Panc1 (cell line): Measurements from ENCODE around the gene CAMK1D. TPM values are rescaled to one million over a fixed set of nuclear protein-coding genes. Genes with fewer than 3 reads are reported as not detected.
A peak's percentile ranks its signal among the peaks of the same experiment; 100 is the strongest.

ENCODE experiments used
- ATAC-seq: fragments of 200-7000 bp; cut with Tn5 transposase; 2 replicates; pipeline ENCODE4 v1.9.1; 2020; ENCODE audit warnings: mild to moderate bottlenecking, moderate library complexity
- BruUV-seq: library from RNA; stranded (reverse); fragments of 400-500 nt; replicated peaks from 2 replicates; lab custom pipeline; 2021; lab: Mats Ljungman, UMichigan
- CTCF ChIA-PET: fragments of 300-600 bp; sonication (Branson Sonifier 250); formaldehyde crosslinking; loops from one replicate; lab custom pipeline; 2022; ENCODE audit warnings: antibody characterized with exemption; lab: Charles Lee
- POLR2A ChIA-PET: fragments of 300-600 bp; sonication (Branson Sonifier 250); formaldehyde crosslinking; loops from one replicate; lab custom pipeline; 2022; ENCODE audit warnings: antibody characterized with exemption; lab: Charles Lee
- DNase-seq: peaks from one replicate; pipeline ENCODE4 v3.0.0-alpha.2; 2010; ENCODE audit warnings: low read depth, low spot score
- H3K27ac ChIP-seq: 2 replicates; pipeline ENCODE4 v1.5.1; 2011; ENCODE audit warnings: mild to moderate bottlenecking, low read length, inconsistent platforms
- H3K27me3 ChIP-seq: fragments of 200-500 bp; sonication (Bioruptor generic); 2 replicates; pipeline ENCODE4 v1.6.0; 2014; ENCODE audit warnings: low read length, inconsistent platforms; ENCODE audit not compliant: control insufficient read depth, insufficient read depth
- H3K36me3 ChIP-seq: fragments of 200-500 bp; sonication (Bioruptor generic); 2 replicates; pipeline ENCODE4 v1.5.1; 2014; ENCODE audit warnings: inconsistent platforms, mild to moderate bottlenecking, low read length, moderate library complexity; ENCODE audit not compliant: control insufficient read depth, insufficient read depth
- H3K4me1 ChIP-seq: 2 replicates; pipeline ENCODE4 v1.5.1; 2011; ENCODE audit warnings: inconsistent platforms, mild to moderate bottlenecking, low read length, moderate library complexity; ENCODE audit not compliant: control insufficient read depth, insufficient read depth
- H3K4me3 ChIP-seq, 2 experiments: 2 replicates each; pipeline ENCODE4 v1.5.1; 2011 to 2012; ENCODE audit warnings: low read depth in 2 of 2, low read length in 2 of 2, mild to moderate bottlenecking in 2 of 2, inconsistent platforms in 1 of 2, moderate library complexity in 1 of 2
- H3K9me3 ChIP-seq: fragments of 200-500 bp; sonication (Bioruptor generic); 2 replicates; pipeline ENCODE4 v1.5.1; 2014; ENCODE audit warnings: low read depth, mild to moderate bottlenecking, inconsistent platforms, low read length, moderate library complexity; ENCODE audit not compliant: control insufficient read depth, insufficient read depth
- POLR2AphosphoS5 ChIP-seq: IDR thresholded peaks from 2 replicates; pipeline ENCODE4 v1.6.1; 2012; ENCODE audit warnings: mild to moderate bottlenecking, low read depth, low read length, moderate library complexity
- SIN3A ChIP-seq: IDR thresholded peaks from 2 replicates; pipeline ENCODE4 v1.6.1; 2012; ENCODE audit warnings: low read depth, mild to moderate bottlenecking, low read length, moderate library complexity, borderline replicate concordance; ENCODE audit not compliant: insufficient read depth
- TCF7L2 ChIP-seq: IDR thresholded peaks from 2 replicates; pipeline ENCODE4 v1.6.1; 2011; ENCODE audit warnings: mild to moderate bottlenecking, low read depth, low read length, inconsistent platforms
- in situ Hi-C: cut with HindIII; loops from 2 replicates; pipeline ENCODE4 v1.10.0; 2016; ENCODE audit warnings: low sequenced_read_pairs, low pct_unique_long_range_greater_than_20kb
- intact Hi-C: fragments of 100-400 bp; cut with micrococcal nuclease; formaldehyde crosslinking; loops from one replicate; pipeline ENCODE4 v1.10.0; 2022; ENCODE audit not compliant: unreplicated experiment
- total RNA-seq: library from RNA; stranded (reverse); gene quantifications from one replicate; pipeline ENCODE4 v1.2.1, GENCODE V29; 2021; ENCODE audit not compliant: unreplicated experiment
- TF ChIP-seq, protein P1 (sequence below): fragments of 450-650 bp; IDR thresholded peaks from 2 replicates; pipeline ENCODE4 v1.5.1; 2017; ENCODE audit warnings: mild to moderate bottlenecking
- TF ChIP-seq, protein P2 (sequence below), 2 experiments: IDR thresholded peaks; 2 replicates each; pipeline ENCODE4 v1.6.1; 2011 to 2012; ENCODE audit warnings: low read depth in 2 of 2, control low read depth in 1 of 2, low read length in 1 of 2, mild to moderate bottlenecking in 1 of 2, moderate library complexity in 1 of 2; ENCODE audit not compliant: insufficient read depth in 1 of 2

The CAMK1D gene
- total RNA-seq, 1 experiment from 2014 or later = 5.7 TPM

DNA sequence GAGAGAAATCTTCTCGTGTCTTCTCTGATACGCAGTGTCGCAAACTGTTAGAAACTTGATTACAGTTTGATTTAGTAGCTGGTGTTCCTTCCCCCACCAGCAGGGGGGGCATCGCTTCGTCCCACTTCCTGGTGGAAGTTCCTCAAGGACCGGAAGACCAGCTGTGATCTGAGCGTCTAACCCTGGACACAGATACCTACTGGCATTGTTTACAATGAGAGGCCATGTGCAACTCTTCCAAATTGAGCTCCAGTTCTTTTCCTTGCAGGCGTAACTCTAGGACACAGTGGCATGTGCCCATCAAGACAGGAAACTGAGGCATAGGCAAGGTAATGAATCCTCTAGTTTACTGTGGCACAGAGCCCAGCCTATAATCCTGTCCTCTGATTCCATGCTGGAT is 433.2 kb downstream of the CAMK1D start:
- H3K4me1 ChIP-seq = no peaks in the 10 kb centered on the region
- POLR2A ChIA-PET = interaction anchor here (0.6 kb wide), 3 partner anchors 12 to 201 kb away, joined by 3 to 7 read pairs (median 4); no protein-coding TSS in a partner anchor
- ATAC-seq (no peak), DNase-seq (peak; percentile 12)
- intact Hi-C loops (no loop called here), in situ Hi-C loops (no loop called here)
- no peak overlapping the region for H3K27ac ChIP-seq
- H3K27me3 ChIP-seq = no peaks in the 10 kb centered on the region
- no peaks in the 10 kb centered on the region for H3K36me3 ChIP-seq
- CTCF ChIA-PET = interaction anchor here (0.6 to 0.7 kb wide), 2 partner anchors 19 to 79 kb away, joined by 3 to 8 read pairs; no protein-coding TSS in a partner anchor
- no TSS peak for BruUV-seq
- no peak overlapping the region for H3K4me3 ChIP-seq
- TF ChIP-seq, protein P1, sequence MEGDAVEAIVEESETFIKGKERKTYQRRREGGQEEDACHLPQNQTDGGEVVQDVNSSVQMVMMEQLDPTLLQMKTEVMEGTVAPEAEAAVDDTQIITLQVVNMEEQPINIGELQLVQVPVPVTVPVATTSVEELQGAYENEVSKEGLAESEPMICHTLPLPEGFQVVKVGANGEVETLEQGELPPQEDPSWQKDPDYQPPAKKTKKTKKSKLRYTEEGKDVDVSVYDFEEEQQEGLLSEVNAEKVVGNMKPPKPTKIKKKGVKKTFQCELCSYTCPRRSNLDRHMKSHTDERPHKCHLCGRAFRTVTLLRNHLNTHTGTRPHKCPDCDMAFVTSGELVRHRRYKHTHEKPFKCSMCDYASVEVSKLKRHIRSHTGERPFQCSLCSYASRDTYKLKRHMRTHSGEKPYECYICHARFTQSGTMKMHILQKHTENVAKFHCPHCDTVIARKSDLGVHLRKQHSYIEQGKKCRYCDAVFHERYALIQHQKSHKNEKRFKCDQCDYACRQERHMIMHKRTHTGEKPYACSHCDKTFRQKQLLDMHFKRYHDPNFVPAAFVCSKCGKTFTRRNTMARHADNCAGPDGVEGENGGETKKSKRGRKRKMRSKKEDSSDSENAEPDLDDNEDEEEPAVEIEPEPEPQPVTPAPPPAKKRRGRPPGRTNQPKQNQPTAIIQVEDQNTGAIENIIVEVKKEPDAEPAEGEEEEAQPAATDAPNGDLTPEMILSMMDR = peak; percentile 85
- TF ChIP-seq, protein P2, sequence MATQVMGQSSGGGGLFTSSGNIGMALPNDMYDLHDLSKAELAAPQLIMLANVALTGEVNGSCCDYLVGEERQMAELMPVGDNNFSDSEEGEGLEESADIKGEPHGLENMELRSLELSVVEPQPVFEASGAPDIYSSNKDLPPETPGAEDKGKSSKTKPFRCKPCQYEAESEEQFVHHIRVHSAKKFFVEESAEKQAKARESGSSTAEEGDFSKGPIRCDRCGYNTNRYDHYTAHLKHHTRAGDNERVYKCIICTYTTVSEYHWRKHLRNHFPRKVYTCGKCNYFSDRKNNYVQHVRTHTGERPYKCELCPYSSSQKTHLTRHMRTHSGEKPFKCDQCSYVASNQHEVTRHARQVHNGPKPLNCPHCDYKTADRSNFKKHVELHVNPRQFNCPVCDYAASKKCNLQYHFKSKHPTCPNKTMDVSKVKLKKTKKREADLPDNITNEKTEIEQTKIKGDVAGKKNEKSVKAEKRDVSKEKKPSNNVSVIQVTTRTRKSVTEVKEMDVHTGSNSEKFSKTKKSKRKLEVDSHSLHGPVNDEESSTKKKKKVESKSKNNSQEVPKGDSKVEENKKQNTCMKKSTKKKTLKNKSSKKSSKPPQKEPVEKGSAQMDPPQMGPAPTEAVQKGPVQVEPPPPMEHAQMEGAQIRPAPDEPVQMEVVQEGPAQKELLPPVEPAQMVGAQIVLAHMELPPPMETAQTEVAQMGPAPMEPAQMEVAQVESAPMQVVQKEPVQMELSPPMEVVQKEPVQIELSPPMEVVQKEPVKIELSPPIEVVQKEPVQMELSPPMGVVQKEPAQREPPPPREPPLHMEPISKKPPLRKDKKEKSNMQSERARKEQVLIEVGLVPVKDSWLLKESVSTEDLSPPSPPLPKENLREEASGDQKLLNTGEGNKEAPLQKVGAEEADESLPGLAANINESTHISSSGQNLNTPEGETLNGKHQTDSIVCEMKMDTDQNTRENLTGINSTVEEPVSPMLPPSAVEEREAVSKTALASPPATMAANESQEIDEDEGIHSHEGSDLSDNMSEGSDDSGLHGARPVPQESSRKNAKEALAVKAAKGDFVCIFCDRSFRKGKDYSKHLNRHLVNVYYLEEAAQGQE (IDR thresholded peaks at IDR 0.05; ENCODE audit: insufficient read depth in 1 of 2, low read depth in 2 of 2, low read length in 1 of 2) = no peak
- TF ChIP-seq TCF7L2 (no peak), SIN3A (no peak), POLR2AphosphoS5 (no peak)
- no peaks in the 10 kb centered on the region for H3K9me3 ChIP-seq

DNA sequence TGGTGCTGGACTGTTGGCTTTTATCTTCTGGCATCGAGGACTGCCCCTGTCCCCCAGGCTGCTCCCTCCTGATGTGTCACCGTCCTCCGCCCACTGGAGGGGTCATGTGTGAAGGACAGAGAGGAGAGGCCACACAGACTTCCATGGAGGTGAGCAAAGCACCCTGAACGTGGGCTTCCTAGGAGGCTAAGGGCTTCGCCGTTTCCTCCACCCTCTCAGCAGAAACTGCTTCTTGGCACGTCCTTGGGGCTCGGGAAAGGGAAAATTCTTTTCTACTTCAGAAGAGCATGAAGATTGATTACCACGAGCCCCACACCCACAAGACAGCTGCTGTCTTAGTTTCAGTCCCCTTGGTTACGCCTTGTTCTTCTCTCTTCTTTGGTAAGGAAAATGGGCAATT is 433.9 kb downstream of the CAMK1D start:
- DNase-seq = no peak
- intact Hi-C loops (no loop called here), in situ Hi-C loops (no loop called here)
- TF ChIP-seq, protein P2 (IDR thresholded peaks at IDR 0.05; ENCODE audit: insufficient read depth in 1 of 2, low read depth in 2 of 2, low read length in 1 of 2) = no peak
- TF ChIP-seq POLR2AphosphoS5 (no peak), TCF7L2 (no peak), SIN3A (no peak)
- TF ChIP-seq, protein P1 = no peak
- ATAC-seq = no peak
- Histone ChIP-seq H3K36me3 (no peaks in the 10 kb centered on the region), H3K4me1 (no peaks in the 10 kb centered on the region), H3K27me3 (no peaks in the 10 kb centered on the region), H3K27ac (no peak overlapping the region), H3K9me3 (no peaks in the 10 kb centered on the region), H3K4me3 (no peak overlapping the region)
- no TSS peak for BruUV-seq
- CTCF ChIA-PET = interaction anchor here (0.7 kb wide), 1 partner anchor 20 kb away, joined by 8 read pairs; no protein-coding TSS in a partner anchor
- POLR2A ChIA-PET = no interaction called here
